ENCODE results near the gene SLC9A8. TPM values are rescaled to one million over a fixed set of nuclear protein-coding genes. Genes with fewer than 3 reads are reported as not detected.

The SLC9A8 gene
- polyA plus RNA-seq, 1 donor from 2014 or later, result 6.7 TPM

DNA sequence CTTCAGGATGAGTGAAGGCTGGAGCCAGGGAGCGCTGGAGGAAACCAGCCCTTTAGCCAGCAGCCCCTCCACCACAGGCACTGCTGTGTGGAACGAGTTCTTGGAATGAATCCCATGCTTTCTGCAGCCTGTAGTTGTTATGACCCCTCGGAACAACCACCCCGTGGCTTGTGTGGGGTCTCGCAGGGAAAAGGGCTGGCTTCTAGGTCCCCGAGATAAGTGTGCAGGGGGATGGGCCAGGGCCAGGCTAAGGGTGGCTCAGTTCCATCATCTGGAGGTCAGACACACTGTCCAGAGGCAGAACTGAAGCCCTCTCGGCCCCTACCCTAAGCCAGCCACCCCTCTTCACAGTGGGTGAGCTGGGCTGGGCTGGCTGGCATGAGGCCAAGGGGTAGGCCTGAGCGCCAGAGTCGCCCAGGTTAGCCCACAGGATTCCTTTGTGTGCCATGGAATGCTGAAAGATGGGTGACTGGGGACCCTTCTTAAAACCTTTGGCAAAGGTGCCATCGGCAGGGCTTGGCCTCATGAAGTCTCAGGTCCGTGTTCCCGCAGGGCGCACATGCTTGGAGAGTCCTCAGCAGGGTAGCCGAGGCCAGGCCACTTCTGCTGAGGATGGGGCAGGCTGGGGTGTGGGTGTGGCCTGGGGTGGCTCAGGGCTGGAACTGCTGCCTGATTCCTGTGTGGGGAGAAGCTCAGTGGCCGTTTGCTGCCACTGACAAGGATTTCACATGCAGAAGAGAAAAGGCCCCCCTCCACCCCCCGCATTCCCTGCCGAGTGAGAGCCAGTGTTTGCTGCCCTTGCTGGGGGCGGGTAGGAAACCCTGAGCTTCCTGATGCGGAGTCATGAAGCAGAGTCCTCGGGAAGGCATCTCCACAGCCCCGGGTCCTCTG is 78.1 kb downstream of the SLC9A8 start:
- Histone ChIP-seq H3K9ac (ENCODE audit: low read length) (no peak overlapping the region), H3K9me2 (ENCODE audit: insufficient read depth, low read length) (no peaks in the 10 kb centered on the region), H3K79me2 (replicated peaks; ENCODE audit: insufficient read depth, low read length) (no peaks in the 10 kb centered on the region), H2AFZ (ENCODE audit: low read depth, low read length) (no peak overlapping the region), H3F3A (ENCODE audit: insufficient read depth, low read length, poor library complexity, severe bottlenecking) (no peaks in the 10 kb centered on the region), H3K4me2 (ENCODE audit: low read length) (no peak overlapping the region), H4K20me1 (ENCODE audit: insufficient read depth) (no peaks in the 10 kb centered on the region), H3K27me3 (ENCODE audit: insufficient read depth, low read depth, low read length) (no peaks in the 10 kb centered on the region), H3K36me3 (ENCODE audit: insufficient read depth, low read length) (no peaks in the 10 kb centered on the region), H3K4me3 (ENCODE audit: low read length) (no peak overlapping the region), H3K9me3 (ENCODE audit: low read length) (no peaks in the 10 kb centered on the region), H3K27ac (ENCODE audit: low read length) (no peak overlapping the region)
- TF ChIP-seq SMC3 (conservative IDR thresholded peaks at IDR 0.05; ENCODE audit: poor library complexity) (no peak), POLR2AphosphoS5 (IDR thresholded peaks at IDR 0.05) (no peak), RAD21 (conservative IDR thresholded peaks at IDR 0.05) (no peak), EZH2 (IDR thresholded peaks at IDR 0.05; ENCODE audit: borderline replicate concordance, insufficient read depth, low read length, poor library complexity, severe bottlenecking) (no peak), EP300 (conservative IDR thresholded peaks at IDR 0.05; ENCODE audit: poor library complexity, severe bottlenecking) (no peak), MXI1 (conservative IDR thresholded peaks at IDR 0.05; ENCODE audit: poor library complexity, severe bottlenecking) (no peak), TAF1 (IDR thresholded peaks at IDR 0.05; ENCODE audit: low read depth) (no peak)
- TF ChIP-seq, protein P1, sequence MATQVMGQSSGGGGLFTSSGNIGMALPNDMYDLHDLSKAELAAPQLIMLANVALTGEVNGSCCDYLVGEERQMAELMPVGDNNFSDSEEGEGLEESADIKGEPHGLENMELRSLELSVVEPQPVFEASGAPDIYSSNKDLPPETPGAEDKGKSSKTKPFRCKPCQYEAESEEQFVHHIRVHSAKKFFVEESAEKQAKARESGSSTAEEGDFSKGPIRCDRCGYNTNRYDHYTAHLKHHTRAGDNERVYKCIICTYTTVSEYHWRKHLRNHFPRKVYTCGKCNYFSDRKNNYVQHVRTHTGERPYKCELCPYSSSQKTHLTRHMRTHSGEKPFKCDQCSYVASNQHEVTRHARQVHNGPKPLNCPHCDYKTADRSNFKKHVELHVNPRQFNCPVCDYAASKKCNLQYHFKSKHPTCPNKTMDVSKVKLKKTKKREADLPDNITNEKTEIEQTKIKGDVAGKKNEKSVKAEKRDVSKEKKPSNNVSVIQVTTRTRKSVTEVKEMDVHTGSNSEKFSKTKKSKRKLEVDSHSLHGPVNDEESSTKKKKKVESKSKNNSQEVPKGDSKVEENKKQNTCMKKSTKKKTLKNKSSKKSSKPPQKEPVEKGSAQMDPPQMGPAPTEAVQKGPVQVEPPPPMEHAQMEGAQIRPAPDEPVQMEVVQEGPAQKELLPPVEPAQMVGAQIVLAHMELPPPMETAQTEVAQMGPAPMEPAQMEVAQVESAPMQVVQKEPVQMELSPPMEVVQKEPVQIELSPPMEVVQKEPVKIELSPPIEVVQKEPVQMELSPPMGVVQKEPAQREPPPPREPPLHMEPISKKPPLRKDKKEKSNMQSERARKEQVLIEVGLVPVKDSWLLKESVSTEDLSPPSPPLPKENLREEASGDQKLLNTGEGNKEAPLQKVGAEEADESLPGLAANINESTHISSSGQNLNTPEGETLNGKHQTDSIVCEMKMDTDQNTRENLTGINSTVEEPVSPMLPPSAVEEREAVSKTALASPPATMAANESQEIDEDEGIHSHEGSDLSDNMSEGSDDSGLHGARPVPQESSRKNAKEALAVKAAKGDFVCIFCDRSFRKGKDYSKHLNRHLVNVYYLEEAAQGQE (IDR thresholded peaks at IDR 0.05; ENCODE audit: borderline replicate concordance), result no peak
- TF ChIP-seq, protein P2, sequence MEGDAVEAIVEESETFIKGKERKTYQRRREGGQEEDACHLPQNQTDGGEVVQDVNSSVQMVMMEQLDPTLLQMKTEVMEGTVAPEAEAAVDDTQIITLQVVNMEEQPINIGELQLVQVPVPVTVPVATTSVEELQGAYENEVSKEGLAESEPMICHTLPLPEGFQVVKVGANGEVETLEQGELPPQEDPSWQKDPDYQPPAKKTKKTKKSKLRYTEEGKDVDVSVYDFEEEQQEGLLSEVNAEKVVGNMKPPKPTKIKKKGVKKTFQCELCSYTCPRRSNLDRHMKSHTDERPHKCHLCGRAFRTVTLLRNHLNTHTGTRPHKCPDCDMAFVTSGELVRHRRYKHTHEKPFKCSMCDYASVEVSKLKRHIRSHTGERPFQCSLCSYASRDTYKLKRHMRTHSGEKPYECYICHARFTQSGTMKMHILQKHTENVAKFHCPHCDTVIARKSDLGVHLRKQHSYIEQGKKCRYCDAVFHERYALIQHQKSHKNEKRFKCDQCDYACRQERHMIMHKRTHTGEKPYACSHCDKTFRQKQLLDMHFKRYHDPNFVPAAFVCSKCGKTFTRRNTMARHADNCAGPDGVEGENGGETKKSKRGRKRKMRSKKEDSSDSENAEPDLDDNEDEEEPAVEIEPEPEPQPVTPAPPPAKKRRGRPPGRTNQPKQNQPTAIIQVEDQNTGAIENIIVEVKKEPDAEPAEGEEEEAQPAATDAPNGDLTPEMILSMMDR (IDR thresholded peaks at IDR 0.05; ENCODE audit: poor library complexity, severe bottlenecking), result no peak

DNA sequence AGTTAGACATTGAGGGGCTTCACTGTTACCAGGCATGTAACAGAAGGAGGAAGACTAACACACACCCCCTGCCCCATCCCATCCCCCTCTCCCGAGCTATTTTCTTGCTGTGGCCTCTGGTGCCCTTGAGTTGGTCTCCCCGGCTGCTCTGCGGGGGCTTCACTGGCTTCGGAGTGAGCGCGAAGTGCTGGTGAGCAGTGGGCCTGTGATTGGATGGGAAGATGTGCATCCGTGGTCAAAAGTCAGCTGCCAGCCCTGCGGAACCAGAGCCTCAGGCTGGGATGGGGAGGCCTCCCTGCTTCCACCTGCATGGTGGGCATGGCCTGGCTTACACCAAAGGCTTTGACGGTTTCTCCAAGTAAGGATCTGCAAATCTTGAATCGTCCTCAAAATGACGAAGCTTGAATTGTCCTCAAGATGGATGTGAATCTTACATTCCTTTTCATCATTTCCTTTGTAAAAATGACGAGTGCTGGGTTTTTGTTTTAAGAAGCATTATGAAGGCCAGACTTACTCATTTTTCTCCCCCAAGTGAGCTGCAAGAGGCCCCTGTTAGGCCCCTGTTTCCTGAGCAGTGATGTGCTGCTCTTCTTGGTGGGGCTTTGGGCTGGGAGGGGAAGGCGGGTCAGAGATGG is 79.0 kb downstream of the SLC9A8 start:
- no peaks in the 10 kb centered on the region for H3F3A ChIP-seq (ENCODE audit: insufficient read depth, low read length, poor library complexity, severe bottlenecking)
- H3K9me2 ChIP-seq (ENCODE audit: insufficient read depth, low read length), result no peaks in the 10 kb centered on the region
- no peak overlapping the region for H2AFZ ChIP-seq (ENCODE audit: low read depth, low read length)
- TF ChIP-seq SMC3 (conservative IDR thresholded peaks at IDR 0.05; ENCODE audit: poor library complexity) (no peak), EZH2 (IDR thresholded peaks at IDR 0.05; ENCODE audit: borderline replicate concordance, insufficient read depth, low read length, poor library complexity, severe bottlenecking) (no peak), RAD21 (conservative IDR thresholded peaks at IDR 0.05) (no peak), EP300 (conservative IDR thresholded peaks at IDR 0.05; ENCODE audit: poor library complexity, severe bottlenecking) (no peak), POLR2AphosphoS5 (IDR thresholded peaks at IDR 0.05) (no peak), MXI1 (conservative IDR thresholded peaks at IDR 0.05; ENCODE audit: poor library complexity, severe bottlenecking) (no peak), TAF1 (IDR thresholded peaks at IDR 0.05; ENCODE audit: low read depth) (no peak)
- TF ChIP-seq, protein P1 (IDR thresholded peaks at IDR 0.05; ENCODE audit: borderline replicate concordance), result no peak
- TF ChIP-seq, protein P2 (IDR thresholded peaks at IDR 0.05; ENCODE audit: poor library complexity, severe bottlenecking), result no peak
- no peaks in the 10 kb centered on the region for H4K20me1 ChIP-seq (ENCODE audit: insufficient read depth)
- H3K36me3 ChIP-seq (ENCODE audit: insufficient read depth, low read length), result no peaks in the 10 kb centered on the region
- no peaks in the 10 kb centered on the region for H3K27me3 ChIP-seq (ENCODE audit: insufficient read depth, low read depth, low read length)
- H3K4me2 ChIP-seq (ENCODE audit: low read length), result no peak overlapping the region
- no peak overlapping the region for H3K27ac ChIP-seq (ENCODE audit: low read length)
- no peak overlapping the region for H3K9ac ChIP-seq (ENCODE audit: low read length)
- no peaks in the 10 kb centered on the region for H3K9me3 ChIP-seq (ENCODE audit: low read length)
- H3K4me3 ChIP-seq (ENCODE audit: low read length), result no peak overlapping the region
- H3K79me2 ChIP-seq (replicated peaks; ENCODE audit: insufficient read depth, low read length), result no peaks in the 10 kb centered on the region

All from neural cell (in vitro differentiated cells).